Omental fat pad (tissue), 4 donors: ENCODE data around the gene MCCC1. TPM values are rescaled to one million over a fixed set of nuclear protein-coding genes. Genes with fewer than 3 reads are reported as not detected.
"Not testable (repeated sequence)": the region's sequence is repeated elsewhere in the genome, so short reads cannot be mapped to it uniquely, and the experiment has no call there.

ENCODE experiments used
- ATAC-seq: fragments of 150-250 bp; one replicate; pipeline ENCODE4 v1.9.1; 2016; ENCODE audit warnings: mild to moderate bottlenecking, moderate library complexity; ENCODE audit not compliant: low FRiP score
- DNase-seq: peaks from one replicate; pipeline ENCODE4 v3.0.0-alpha.2; 2019; ENCODE audit warnings: low spot score
- total RNA-seq, 4 donors: library from RNA; depleted of rRNA; stranded (reverse); fragments of >200 nt; gene quantifications; one replicate each; pipeline ENCODE4 v1.1.0, GENCODE V29; 2016
- TF ChIP-seq, protein P1 (sequence below), 3 donors: fragments of 450-650 bp; IDR thresholded peaks; one replicate each; pipeline ENCODE4 v1.5.1; 2016 to 2017; ENCODE audit warnings: antibody characterized with exemption in 3 of 3, mild to moderate bottlenecking in 3 of 3, moderate library complexity in 2 of 3

The MCCC1 gene
- total RNA-seq, 4 donors from 2014 or later: 37.5 to 68.2 (median 49.3) TPM

GRCh38 chr3:183117056-183117455 is 17.8 kb upstream of the MCCC1 start:
- TF ChIP-seq, protein P1, sequence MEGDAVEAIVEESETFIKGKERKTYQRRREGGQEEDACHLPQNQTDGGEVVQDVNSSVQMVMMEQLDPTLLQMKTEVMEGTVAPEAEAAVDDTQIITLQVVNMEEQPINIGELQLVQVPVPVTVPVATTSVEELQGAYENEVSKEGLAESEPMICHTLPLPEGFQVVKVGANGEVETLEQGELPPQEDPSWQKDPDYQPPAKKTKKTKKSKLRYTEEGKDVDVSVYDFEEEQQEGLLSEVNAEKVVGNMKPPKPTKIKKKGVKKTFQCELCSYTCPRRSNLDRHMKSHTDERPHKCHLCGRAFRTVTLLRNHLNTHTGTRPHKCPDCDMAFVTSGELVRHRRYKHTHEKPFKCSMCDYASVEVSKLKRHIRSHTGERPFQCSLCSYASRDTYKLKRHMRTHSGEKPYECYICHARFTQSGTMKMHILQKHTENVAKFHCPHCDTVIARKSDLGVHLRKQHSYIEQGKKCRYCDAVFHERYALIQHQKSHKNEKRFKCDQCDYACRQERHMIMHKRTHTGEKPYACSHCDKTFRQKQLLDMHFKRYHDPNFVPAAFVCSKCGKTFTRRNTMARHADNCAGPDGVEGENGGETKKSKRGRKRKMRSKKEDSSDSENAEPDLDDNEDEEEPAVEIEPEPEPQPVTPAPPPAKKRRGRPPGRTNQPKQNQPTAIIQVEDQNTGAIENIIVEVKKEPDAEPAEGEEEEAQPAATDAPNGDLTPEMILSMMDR (IDR thresholded peaks at IDR 0.05): no peak

GRCh38 chr3:183116025-183116614 is 16.8 kb upstream of the MCCC1 start:
- ATAC-seq (no peak), DNase-seq (no peak)
- TF ChIP-seq, protein P1 (IDR thresholded peaks at IDR 0.05): no peak

More at GRCh38 chr3:183117056-183117455, 17.8 kb upstream of the MCCC1 start:
- ATAC-seq (no peak), DNase-seq (no peak)

- DNase-seq (no peak), ATAC-seq (no peak)
- TF ChIP-seq, protein P1 (IDR thresholded peaks at IDR 0.05): no peak
Measured at GRCh38 chr3:183114384-183115178, 15.3 kb upstream of the MCCC1 start.

DNA sequence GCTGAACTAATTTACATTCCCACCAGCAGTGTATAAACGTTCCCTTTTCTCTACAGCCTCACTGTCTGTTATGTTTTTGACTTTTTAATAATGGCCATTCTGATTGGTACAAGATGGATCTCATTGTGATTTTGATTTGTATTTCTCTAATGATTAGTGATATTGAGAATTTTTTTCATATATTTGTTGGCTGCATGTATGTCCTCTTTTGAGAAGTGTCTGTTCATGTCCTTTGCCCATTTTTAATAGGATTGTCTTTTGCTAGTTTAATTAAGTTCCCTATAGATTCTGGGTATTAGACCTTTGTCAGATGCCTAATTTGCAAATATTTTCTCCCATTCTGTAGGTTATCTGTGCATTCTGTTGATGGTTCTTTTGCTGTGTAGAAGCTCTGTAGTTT is 10.6 kb upstream of the MCCC1 start:
- not testable (repeated sequence) for DNase-seq, ATAC-seq

- DNase-seq: no peak
- TF ChIP-seq, protein P1 (IDR thresholded peaks at IDR 0.05): no peak
- ATAC-seq: no peak
Measured at GRCh38 chr3:183108470-183108869, 9.2 kb upstream of the MCCC1 start.

DNA sequence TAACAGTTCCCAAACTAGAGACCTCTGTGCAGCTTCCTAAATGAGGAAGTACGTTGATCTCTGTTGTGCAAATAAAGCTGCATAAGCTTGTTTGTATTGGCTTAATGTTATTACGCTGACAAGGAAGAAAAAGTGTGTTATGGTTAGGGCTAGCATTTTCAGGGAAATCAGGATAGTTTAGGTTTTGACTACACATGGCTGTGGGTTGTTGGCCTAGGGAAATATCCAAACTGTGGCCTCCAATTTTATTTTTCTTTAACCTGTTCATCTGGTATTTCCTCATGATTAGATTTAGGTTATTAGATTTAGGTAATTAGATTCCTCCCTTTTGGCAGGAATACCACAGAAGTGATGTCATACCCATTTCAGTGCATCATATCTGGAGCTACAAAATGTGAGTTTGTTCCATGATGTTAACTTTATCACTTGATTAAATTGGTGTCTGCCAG is 8.7 kb upstream of the MCCC1 start:
- ATAC-seq (no peak), DNase-seq (no peak)
- TF ChIP-seq, protein P1 (IDR thresholded peaks at IDR 0.05): no peak

DNA sequence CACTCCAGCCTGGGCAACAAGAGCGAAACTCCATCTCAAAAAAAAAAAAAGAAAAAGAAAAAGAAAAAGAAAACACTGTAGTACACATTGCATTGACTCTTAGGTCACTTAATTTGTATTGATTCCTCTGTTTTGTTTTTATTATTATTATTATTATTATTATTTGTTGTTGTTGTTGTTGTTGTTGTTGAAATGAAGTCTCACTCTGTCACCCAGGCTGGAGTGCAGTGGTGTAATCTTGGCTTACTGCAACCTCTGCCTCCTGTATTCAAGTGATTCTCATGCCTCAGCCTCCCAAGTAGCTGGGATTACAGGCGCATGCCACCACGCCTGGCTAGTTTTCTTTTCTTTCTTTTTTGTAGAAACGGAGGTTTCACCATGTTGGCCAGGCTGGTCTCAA is 8.1 kb upstream of the MCCC1 start:
- not testable (repeated sequence) for ATAC-seq, DNase-seq

DNA sequence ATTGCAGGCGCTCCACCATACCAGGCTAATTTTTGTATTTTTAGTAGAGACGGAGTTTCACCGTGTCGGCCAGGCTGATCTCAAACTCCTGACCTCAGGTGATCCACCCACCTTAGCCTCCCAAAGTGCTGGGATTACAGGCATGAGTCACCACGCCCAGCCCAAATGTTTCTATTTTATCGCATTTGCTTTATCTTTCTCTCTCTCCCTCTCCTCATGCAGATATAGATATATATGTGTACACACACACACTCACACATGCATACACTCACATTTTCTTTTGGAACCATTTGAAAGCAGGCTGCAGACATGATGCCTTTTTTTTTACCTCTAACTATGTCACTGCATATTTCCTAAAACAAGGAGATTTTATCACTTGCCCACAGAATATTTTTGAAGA is 7.3 kb upstream of the MCCC1 start:
- no peak for ATAC-seq
- TF ChIP-seq, protein P1 (IDR thresholded peaks at IDR 0.05): no peak
- no peak for DNase-seq

DNA sequence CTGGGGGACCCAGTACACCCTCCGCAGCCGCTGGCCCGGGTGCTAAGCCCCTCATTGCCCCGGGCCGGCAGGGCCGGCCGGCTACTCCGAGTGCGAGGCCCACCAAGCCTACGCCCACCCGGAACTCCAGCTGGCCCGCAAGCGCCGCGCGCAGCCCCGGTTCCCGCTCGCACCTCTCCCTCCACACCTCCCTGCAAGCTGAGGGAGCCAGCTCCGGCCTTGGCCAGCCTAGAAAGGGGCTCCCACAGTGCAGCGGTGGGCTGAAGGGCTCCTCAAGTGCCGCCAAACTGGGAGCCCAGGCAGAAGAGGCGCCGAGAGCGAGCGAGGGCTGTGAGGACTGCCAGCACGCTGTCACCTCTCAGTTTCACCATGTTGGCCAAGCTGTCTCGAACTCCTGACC is 4.7 kb upstream of the MCCC1 start:
- DNase-seq, ATAC-seq: not testable (repeated sequence)

DNA sequence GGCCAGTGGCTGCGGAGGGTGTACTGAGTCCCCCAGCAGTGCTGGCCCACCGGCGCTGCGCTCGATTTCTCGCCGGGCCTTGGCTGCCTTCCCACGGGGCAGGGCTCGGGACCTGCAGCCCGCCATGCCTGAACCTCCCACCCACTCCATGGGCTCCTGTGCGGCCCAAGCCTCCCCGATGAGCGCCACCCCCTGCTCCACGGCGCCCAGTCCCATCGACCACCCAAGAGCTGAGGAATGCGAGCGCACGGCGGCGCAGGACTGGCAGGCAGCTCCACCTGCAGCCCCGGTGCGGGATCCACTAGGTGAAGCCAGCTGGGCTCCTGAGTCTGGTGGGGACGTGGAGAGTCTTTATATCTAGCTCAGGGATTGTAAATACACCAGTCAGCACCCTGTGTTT is 1.7 kb upstream of the MCCC1 start:
- not testable (repeated sequence) for DNase-seq, ATAC-seq
